ENCODE results near the gene PUS1. TPM values are rescaled to one million over a fixed set of nuclear protein-coding genes. Genes with fewer than 3 reads are reported as not detected.

The PUS1 gene
- total and polyA plus RNA-seq, 2 of the 8 experiments (the other 6 are each of a cell fraction or from before 2014, with no cell fraction given): 48.1 to 81.2 TPM

DNA sequence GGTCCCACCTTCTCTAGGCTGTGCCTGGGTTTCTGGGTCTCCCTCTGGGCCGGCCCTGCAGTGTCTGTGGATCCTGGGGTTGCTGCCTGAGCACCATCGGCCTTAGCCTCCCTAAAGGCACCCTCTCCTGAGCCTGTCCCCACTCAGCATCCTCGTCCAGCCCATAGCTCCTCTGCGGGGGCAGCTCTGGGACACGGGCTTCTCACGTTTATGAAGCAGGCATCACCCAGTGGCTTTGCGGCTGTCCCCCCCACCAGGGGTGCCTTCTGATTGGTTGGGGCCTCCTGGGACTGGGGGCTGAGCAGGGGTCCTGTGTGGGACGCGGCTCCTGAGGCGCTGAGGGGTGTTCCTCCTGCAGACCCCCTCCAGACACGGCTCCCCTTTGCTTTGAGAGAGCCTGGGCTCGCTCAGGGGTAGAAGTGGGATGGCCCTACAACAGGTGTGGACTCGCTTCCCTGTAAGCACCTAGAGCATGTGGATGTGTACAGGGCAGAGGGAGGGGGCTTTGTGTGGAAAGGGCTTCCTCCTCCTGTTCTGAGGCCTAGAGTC lies 23.9 kb upstream of the PUS1 start (continued):
- TF ChIP-seq CHD7 (IDR thresholded peaks at IDR 0.05; ENCODE audit: insufficient replicate concordance, low read length) (no peak), NRF1 (IDR thresholded peaks at IDR 0.05; ENCODE audit: low read depth, low read length) (no peak), TAF1 (IDR thresholded peaks at IDR 0.05; ENCODE audit: low read depth, low read length) (no peak), SRF (IDR thresholded peaks at IDR 0.05; ENCODE audit: low read depth, low read length) (no peak), POU5F1 (IDR thresholded peaks at IDR 0.05; ENCODE audit: low read depth, low read length) (no peak), CBX5 (IDR thresholded peaks at IDR 0.05; ENCODE audit: low read depth, low read length) (no peak), YY1 (IDR thresholded peaks at IDR 0.05; ENCODE audit: low read depth, low read length) (no peak), ASH2L (IDR thresholded peaks at IDR 0.05; ENCODE audit: low read length) (no peak)
- TF ChIP-seq, protein P1, sequence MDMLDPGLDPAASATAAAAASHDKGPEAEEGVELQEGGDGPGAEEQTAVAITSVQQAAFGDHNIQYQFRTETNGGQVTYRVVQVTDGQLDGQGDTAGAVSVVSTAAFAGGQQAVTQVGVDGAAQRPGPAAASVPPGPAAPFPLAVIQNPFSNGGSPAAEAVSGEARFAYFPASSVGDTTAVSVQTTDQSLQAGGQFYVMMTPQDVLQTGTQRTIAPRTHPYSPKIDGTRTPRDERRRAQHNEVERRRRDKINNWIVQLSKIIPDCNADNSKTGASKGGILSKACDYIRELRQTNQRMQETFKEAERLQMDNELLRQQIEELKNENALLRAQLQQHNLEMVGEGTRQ (IDR thresholded peaks at IDR 0.05; ENCODE audit: low read length): no peak
